MCF 10A (cell line): Measurements from ENCODE around the gene CTNNA2. TPM values are rescaled to one million over a fixed set of nuclear protein-coding genes. Genes with fewer than 3 reads are reported as not detected.

ENCODE experiments used
- BruUV-seq: library from RNA; stranded (reverse); fragments of 400-500 nt; replicated peaks from 2 replicates; lab custom pipeline; 2021; lab: Mats Ljungman, UMichigan
- CTCF ChIA-PET: fragments of 300-600 bp; sonication (Branson Sonifier 250); formaldehyde crosslinking; extraction: SDS; loops from one replicate; lab custom pipeline; 2021; ENCODE audit warnings: antibody characterized with exemption, inconsistent platforms; lab: Yijun Ruan, JAX
- POLR2A ChIA-PET: fragments of 300-600, 350-650 bp; sonication (Branson Sonifier 250); formaldehyde crosslinking; extraction: SDS; loops from one replicate; lab custom pipeline; 2020; ENCODE audit warnings: antibody characterized with exemption, inconsistent platforms; lab: Yijun Ruan, JAX
- DNase-seq: peaks from one replicate; pipeline ENCODE4 v3.0.0-alpha.2; 2018; ENCODE audit not compliant: unreplicated experiment
- H3K27ac Mint-ChIP-seq: one replicate; pipeline ENCODE4 v1.8.0; 2022; ENCODE audit warnings: mild to moderate bottlenecking, low read depth, mixed read lengths; ENCODE audit not compliant: unreplicated experiment
- H3K27me3 Mint-ChIP-seq: one replicate; pipeline ENCODE4 v1.8.0; 2022; ENCODE audit warnings: mixed read lengths; ENCODE audit not compliant: insufficient read depth, unreplicated experiment
- H3K36me3 Mint-ChIP-seq: one replicate; pipeline ENCODE4 v1.8.0; 2022; ENCODE audit warnings: mild to moderate bottlenecking, moderate library complexity, mixed read lengths; ENCODE audit not compliant: insufficient read depth, unreplicated experiment
- H3K4me1 Mint-ChIP-seq: one replicate; pipeline ENCODE4 v1.8.0; 2022; ENCODE audit warnings: mixed read lengths; ENCODE audit not compliant: insufficient read depth, unreplicated experiment
- H3K4me3 Mint-ChIP-seq: one replicate; pipeline ENCODE4 v1.8.0; 2022; ENCODE audit warnings: mild to moderate bottlenecking, moderate library complexity, mixed read lengths; ENCODE audit not compliant: unreplicated experiment
- H3K9me3 Mint-ChIP-seq: one replicate; pipeline ENCODE4 v1.8.0; 2022; ENCODE audit warnings: mixed read lengths; ENCODE audit not compliant: unreplicated experiment
- CTCF ChIP-seq: fragments of 200-600 bp; IDR thresholded peaks from one replicate; pipeline ENCODE4 v1.8.0; 2022; ENCODE audit warnings: antibody characterized with exemption, mild to moderate bottlenecking; ENCODE audit not compliant: unreplicated experiment
- intact Hi-C: fragments of 100-400 bp; cut with micrococcal nuclease; formaldehyde crosslinking; loops from 2 replicates; pipeline ENCODE4 v1.14.1; 2022
- total RNA-seq: library from RNA; stranded (reverse); gene quantifications from 2 replicates; pipeline ENCODE4 v1.2.3, GENCODE V29; 2022

The CTNNA2 gene
- total RNA-seq, 1 experiment from 2014 or later = not detected

- ChIA-PET CTCF (no interaction called here), POLR2A (no interaction called here)
- intact Hi-C loops = no loop called here
- TF ChIP-seq CTCF = no peak
- Mint-ChIP-seq H3K27me3 (no peaks in the 10 kb centered on the region), H3K36me3 (no peaks in the 10 kb centered on the region), H3K4me1 (no peaks in the 10 kb centered on the region), H3K4me3 (no peak overlapping the region), H3K9me3 (no peaks in the 10 kb centered on the region), H3K27ac (no peak overlapping the region)
- DNase-seq = no peak
- no TSS peak for BruUV-seq
Observed at GRCh38 chr2:80168801-80169200, 656.0 kb downstream of the CTNNA2 start.

- peaks cover 8% of the 10 kb centered on the region for H3K9me3 Mint-ChIP-seq
- BruUV-seq = no TSS peak
- no peak for DNase-seq
- H3K4me1 Mint-ChIP-seq = no peaks in the 10 kb centered on the region
- H3K36me3 Mint-ChIP-seq = no peaks in the 10 kb centered on the region
- CTCF ChIA-PET = no interaction called here
- no peak for TF ChIP-seq CTCF
- POLR2A ChIA-PET = no interaction called here
- H3K27me3 Mint-ChIP-seq = no peaks in the 10 kb centered on the region
- intact Hi-C loops = no loop called here
- no peak overlapping the region for H3K4me3 Mint-ChIP-seq
- H3K27ac Mint-ChIP-seq = no peak overlapping the region
Observed at GRCh38 chr2:80169811-80170594, 657.2 kb downstream of the CTNNA2 start.

GRCh38 chr2:80185091-80185490 lies 672.2 kb downstream of the CTNNA2 start:
- intact Hi-C loops = no loop called here
- no peak for TF ChIP-seq CTCF
- no TSS peak for BruUV-seq
- H3K4me1 Mint-ChIP-seq = peaks cover 12% of the 10 kb centered on the region
- H3K4me3 Mint-ChIP-seq = no peak overlapping the region
- H3K27ac Mint-ChIP-seq = no peak overlapping the region
- ChIA-PET CTCF (no interaction called here), POLR2A (no interaction called here)
- H3K9me3 Mint-ChIP-seq = peaks cover 11% of the 10 kb centered on the region
- no peaks in the 10 kb centered on the region for H3K27me3 Mint-ChIP-seq
- DNase-seq = no peak
- peaks cover 6% of the 10 kb centered on the region for H3K36me3 Mint-ChIP-seq

- H3K9me3 Mint-ChIP-seq = peaks cover 1% of the 10 kb centered on the region
- peaks cover 6% of the 10 kb centered on the region for H3K36me3 Mint-ChIP-seq
- ChIA-PET POLR2A (no interaction called here), CTCF (no interaction called here)
- no peak overlapping the region for H3K4me3 Mint-ChIP-seq
- intact Hi-C loops = no loop called here
- H3K27ac Mint-ChIP-seq = no peak overlapping the region
- H3K4me1 Mint-ChIP-seq = peaks cover 12% of the 10 kb centered on the region
- TF ChIP-seq CTCF = no peak
- H3K27me3 Mint-ChIP-seq = no peaks in the 10 kb centered on the region
- BruUV-seq = no TSS peak
- no peak for DNase-seq
Observed at GRCh38 chr2:80186262-80186661, 673.4 kb downstream of the CTNNA2 start.
